ENCODE results near the gene EMCN. TPM values are rescaled to one million over a fixed set of nuclear protein-coding genes. Genes with fewer than 3 reads are reported as not detected.

Gene EMCN
- total RNA-seq, 4 donors from 2014 or later, result 33.3 to 84.1 (median 54.3) TPM

- Histone ChIP-seq H3K4me3 (no peak overlapping the region), H3K4me1 (no peaks in the 10 kb centered on the region), H3K9me3 (no peaks in the 10 kb centered on the region), H3K27ac (no peak overlapping the region), H3K27me3 (no peaks in the 10 kb centered on the region), H3K36me3 (no peaks in the 10 kb centered on the region)
- intact Hi-C loops (cut with DNase I; ENCODE audit: low total_unique reads), result no loop called here
- no peak for DNase-seq
- TF ChIP-seq CTCF (IDR thresholded peaks at IDR 0.05) (no peak), POLR2A (IDR thresholded peaks at IDR 0.05) (no peak)
These were observed 22.7 kb downstream of the EMCN start for GRCh38 chr4:100495074-100495473.

- Histone ChIP-seq H3K9me3 (no peaks in the 10 kb centered on the region), H3K36me3 (no peaks in the 10 kb centered on the region), H3K4me3 (no peak overlapping the region), H3K27ac (no peak overlapping the region), H3K27me3 (no peaks in the 10 kb centered on the region), H3K4me1 (no peaks in the 10 kb centered on the region)
- no peak for TF ChIP-seq POLR2A (IDR thresholded peaks at IDR 0.05)
- no peak for TF ChIP-seq CTCF (IDR thresholded peaks at IDR 0.05)
- no peak for DNase-seq
- intact Hi-C loops (cut with DNase I; ENCODE audit: low total_unique reads), result no loop called here
These were observed 23.7 kb downstream of the EMCN start for GRCh38 chr4:100494166-100494565.

- Histone ChIP-seq H3K36me3 (no peaks in the 10 kb centered on the region), H3K4me3 (no peak overlapping the region), H3K27me3 (no peaks in the 10 kb centered on the region), H3K27ac (no peak overlapping the region), H3K4me1 (no peaks in the 10 kb centered on the region), H3K9me3 (no peaks in the 10 kb centered on the region)
- intact Hi-C loops (cut with DNase I; ENCODE audit: low total_unique reads), result no loop called here
- no peak for DNase-seq
- no peak for TF ChIP-seq POLR2A (IDR thresholded peaks at IDR 0.05)
- no peak for TF ChIP-seq CTCF (IDR thresholded peaks at IDR 0.05)
These were observed 24.1 kb downstream of the EMCN start for GRCh38 chr4:100493756-100494155.

- intact Hi-C loops (cut with DNase I; ENCODE audit: low total_unique reads), result no loop called here
- no peak for DNase-seq
- Histone ChIP-seq H3K27ac (no peak overlapping the region), H3K36me3 (no peaks in the 10 kb centered on the region), H3K9me3 (no peaks in the 10 kb centered on the region), H3K27me3 (no peaks in the 10 kb centered on the region), H3K4me1 (no peaks in the 10 kb centered on the region), H3K4me3 (no peak overlapping the region)
- TF ChIP-seq POLR2A (IDR thresholded peaks at IDR 0.05) (no peak), CTCF (IDR thresholded peaks at IDR 0.05) (no peak)
These were observed 25.7 kb downstream of the EMCN start for GRCh38 chr4:100492129-100492528.

- no peak overlapping the region for H3K4me3 ChIP-seq
- DNase-seq, result no peak
- no peak for TF ChIP-seq POLR2A (IDR thresholded peaks at IDR 0.05)
- TF ChIP-seq CTCF (IDR thresholded peaks at IDR 0.05), result no peak
- no peaks in the 10 kb centered on the region for H3K9me3 ChIP-seq
- H3K36me3 ChIP-seq, result no peaks in the 10 kb centered on the region
- no peaks in the 10 kb centered on the region for H3K27me3 ChIP-seq
- intact Hi-C loops (cut with DNase I; ENCODE audit: low total_unique reads), result no loop called here
- no peaks in the 10 kb centered on the region for H3K4me1 ChIP-seq
- H3K27ac ChIP-seq, result no peak overlapping the region
These were observed 28.5 kb downstream of the EMCN start for GRCh38 chr4:100489305-100489704.

All from uterus (tissue), 4 donors.